Activated CD4-positive, alpha-beta T cell treated with anti-CD3 and anti-CD28 coated beads, Interleukin-2, amount 50 U/mL, for 48 hours (primary cell): ENCODE data around the gene G3BP2.

Source experiments
- DNase-seq, 2 experiments: peaks; one replicate each; pipeline ENCODE4 v3.0.0-alpha.2; 2020

The G3BP2 gene

GRCh38 chr4:75637176-75637575 lies 36.0 kb downstream of the G3BP2 start:
- DNase-seq: no peak

- no peak for DNase-seq
Measured at GRCh38 chr4:75634951-75635350, 38.3 kb downstream of the G3BP2 start.

- DNase-seq: no peak
Measured at GRCh38 chr4:75634281-75634680, 38.9 kb downstream of the G3BP2 start.

GRCh38 chr4:75633846-75634245 lies 39.4 kb downstream of the G3BP2 start:
- no peak for DNase-seq

- DNase-seq: no peak
Measured at GRCh38 chr4:75630937-75631329, 42.3 kb downstream of the G3BP2 start.

- DNase-seq: peak; percentile 92 to 94
Measured at GRCh38 chr4:75630174-75630936, 42.9 kb downstream of the G3BP2 start, which contains the start of gene CDKL2. Gene CDKL2 (minus strand): TSS chr4:75630528. CDS start chr4:75625988, 4,540 bp downstream.

- DNase-seq: no peak
Measured at GRCh38 chr4:75629239-75629638, 44.0 kb downstream of the G3BP2 start.

GRCh38 chr4:75623026-75623425 lies 50.2 kb downstream of the G3BP2 start:
- DNase-seq: no peak

GRCh38 chr4:75621715-75622114 lies 51.5 kb downstream of the G3BP2 start:
- no peak for DNase-seq

- DNase-seq: no peak
Measured at GRCh38 chr4:75612306-75612705, 60.9 kb downstream of the G3BP2 start.

- DNase-seq: no peak
Measured at GRCh38 chr4:75605928-75606327, 67.3 kb downstream of the G3BP2 start.

GRCh38 chr4:75599647-75600046 lies 73.6 kb downstream of the G3BP2 start:
- DNase-seq: no peak

- no peak for DNase-seq
Measured at GRCh38 chr4:75598390-75598789, 74.8 kb downstream of the G3BP2 start.

- no peak for DNase-seq
Measured at GRCh38 chr4:75596061-75596460, 77.2 kb downstream of the G3BP2 start.

- no peak for DNase-seq
Measured at GRCh38 chr4:75593393-75593792, 79.8 kb downstream of the G3BP2 start.
